ENCODE data around the gene TCTN1. TPM values are rescaled to one million over a fixed set of nuclear protein-coding genes. Genes with fewer than 3 reads are reported as not detected.

Gene TCTN1
- total and polyA plus RNA-seq, 2 of the 13 experiments (the other 11 are each of a cell fraction or from before 2014, with no cell fraction given), result 13.6 to 16.0 TPM

DNA sequence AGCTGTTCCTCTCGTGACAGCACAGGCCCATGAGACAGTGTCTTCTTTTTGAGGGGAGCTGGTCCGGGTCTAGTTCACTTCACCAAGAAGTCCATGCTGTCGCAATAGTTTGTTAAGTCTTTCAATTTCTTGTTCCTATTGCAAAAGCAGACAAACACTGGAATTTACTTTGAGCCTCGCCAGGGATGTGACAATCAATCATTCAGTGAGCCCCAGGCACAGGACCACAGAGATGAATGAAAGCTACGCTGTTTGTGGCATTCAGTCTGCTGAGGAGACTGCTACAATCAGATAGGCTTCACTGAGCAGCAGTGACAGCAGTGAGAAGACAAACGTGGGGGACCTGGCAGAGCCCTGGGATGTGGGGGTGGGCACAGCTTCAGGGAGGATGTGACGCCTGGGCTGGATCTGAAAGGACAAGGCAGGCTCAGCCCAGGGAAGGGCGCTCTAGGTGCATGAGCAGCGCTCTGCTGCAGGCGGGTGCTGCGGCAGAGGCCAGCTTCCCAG, 35.5 kb downstream of the TCTN1 start (continued):
- no peak for TF ChIP-seq IKZF4 (CRISPR knock-in tag; IDR thresholded peaks at IDR 0.05; ENCODE audit: borderline replicate concordance, low read depth, not compliant biosample characterization)
- TF ChIP-seq, protein P1, sequence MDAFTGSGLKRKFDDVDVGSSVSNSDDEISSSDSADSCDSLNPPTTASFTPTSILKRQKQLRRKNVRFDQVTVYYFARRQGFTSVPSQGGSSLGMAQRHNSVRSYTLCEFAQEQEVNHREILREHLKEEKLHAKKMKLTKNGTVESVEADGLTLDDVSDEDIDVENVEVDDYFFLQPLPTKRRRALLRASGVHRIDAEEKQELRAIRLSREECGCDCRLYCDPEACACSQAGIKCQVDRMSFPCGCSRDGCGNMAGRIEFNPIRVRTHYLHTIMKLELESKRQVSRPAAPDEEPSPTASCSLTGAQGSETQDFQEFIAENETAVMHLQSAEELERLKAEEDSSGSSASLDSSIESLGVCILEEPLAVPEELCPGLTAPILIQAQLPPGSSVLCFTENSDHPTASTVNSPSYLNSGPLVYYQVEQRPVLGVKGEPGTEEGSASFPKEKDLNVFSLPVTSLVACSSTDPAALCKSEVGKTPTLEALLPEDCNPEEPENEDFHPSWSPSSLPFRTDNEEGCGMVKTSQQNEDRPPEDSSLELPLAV (CRISPR knock-in tag; conservative IDR thresholded peaks at IDR 0.05; ENCODE audit: low read depth), result no peak
- TF ChIP-seq HOXA9 (CRISPR knock-in tag; IDR thresholded peaks at IDR 0.05; ENCODE audit: borderline replicate concordance), result no peak
- TF ChIP-seq, protein P2, sequence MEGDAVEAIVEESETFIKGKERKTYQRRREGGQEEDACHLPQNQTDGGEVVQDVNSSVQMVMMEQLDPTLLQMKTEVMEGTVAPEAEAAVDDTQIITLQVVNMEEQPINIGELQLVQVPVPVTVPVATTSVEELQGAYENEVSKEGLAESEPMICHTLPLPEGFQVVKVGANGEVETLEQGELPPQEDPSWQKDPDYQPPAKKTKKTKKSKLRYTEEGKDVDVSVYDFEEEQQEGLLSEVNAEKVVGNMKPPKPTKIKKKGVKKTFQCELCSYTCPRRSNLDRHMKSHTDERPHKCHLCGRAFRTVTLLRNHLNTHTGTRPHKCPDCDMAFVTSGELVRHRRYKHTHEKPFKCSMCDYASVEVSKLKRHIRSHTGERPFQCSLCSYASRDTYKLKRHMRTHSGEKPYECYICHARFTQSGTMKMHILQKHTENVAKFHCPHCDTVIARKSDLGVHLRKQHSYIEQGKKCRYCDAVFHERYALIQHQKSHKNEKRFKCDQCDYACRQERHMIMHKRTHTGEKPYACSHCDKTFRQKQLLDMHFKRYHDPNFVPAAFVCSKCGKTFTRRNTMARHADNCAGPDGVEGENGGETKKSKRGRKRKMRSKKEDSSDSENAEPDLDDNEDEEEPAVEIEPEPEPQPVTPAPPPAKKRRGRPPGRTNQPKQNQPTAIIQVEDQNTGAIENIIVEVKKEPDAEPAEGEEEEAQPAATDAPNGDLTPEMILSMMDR (CRISPR knock-in tag; IDR thresholded peaks at IDR 0.05), result peak; percentile 27
- TF ChIP-seq HDAC2 (CRISPR knock-in tag; IDR thresholded peaks at IDR 0.05), result 0 out of 2 replicates have a peak, but pooled peaks have one; percentile 18
- TF ChIP-seq PAF1 (CRISPR knock-in tag; IDR thresholded peaks at IDR 0.05), result no peak
- TF ChIP-seq NFIB (CRISPR knock-in tag; IDR thresholded peaks at IDR 0.05; ENCODE audit: borderline replicate concordance), result no peak
- no peak for TF ChIP-seq ZBTB1 (CRISPR knock-in tag; IDR thresholded peaks at IDR 0.05; ENCODE audit: borderline replicate concordance)
- no peak for TF ChIP-seq ZNF101 (CRISPR knock-in tag; IDR thresholded peaks at IDR 0.05; ENCODE audit: borderline replicate concordance, low read depth)
- no peak for TF ChIP-seq ZNF768 (CRISPR knock-in tag; IDR thresholded peaks at IDR 0.05)
- TF ChIP-seq SOX5 (CRISPR knock-in tag; IDR thresholded peaks at IDR 0.05; ENCODE audit: borderline replicate concordance), result 0 out of 2 replicates have a peak, but pooled peaks have one; percentile 21
- TF ChIP-seq, protein P3, sequence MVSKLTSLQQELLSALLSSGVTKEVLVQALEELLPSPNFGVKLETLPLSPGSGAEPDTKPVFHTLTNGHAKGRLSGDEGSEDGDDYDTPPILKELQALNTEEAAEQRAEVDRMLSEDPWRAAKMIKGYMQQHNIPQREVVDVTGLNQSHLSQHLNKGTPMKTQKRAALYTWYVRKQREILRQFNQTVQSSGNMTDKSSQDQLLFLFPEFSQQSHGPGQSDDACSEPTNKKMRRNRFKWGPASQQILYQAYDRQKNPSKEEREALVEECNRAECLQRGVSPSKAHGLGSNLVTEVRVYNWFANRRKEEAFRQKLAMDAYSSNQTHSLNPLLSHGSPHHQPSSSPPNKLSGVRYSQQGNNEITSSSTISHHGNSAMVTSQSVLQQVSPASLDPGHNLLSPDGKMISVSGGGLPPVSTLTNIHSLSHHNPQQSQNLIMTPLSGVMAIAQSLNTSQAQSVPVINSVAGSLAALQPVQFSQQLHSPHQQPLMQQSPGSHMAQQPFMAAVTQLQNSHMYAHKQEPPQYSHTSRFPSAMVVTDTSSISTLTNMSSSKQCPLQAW (CRISPR knock-in tag; IDR thresholded peaks at IDR 0.05), result no peak
- TF ChIP-seq, protein P4, sequence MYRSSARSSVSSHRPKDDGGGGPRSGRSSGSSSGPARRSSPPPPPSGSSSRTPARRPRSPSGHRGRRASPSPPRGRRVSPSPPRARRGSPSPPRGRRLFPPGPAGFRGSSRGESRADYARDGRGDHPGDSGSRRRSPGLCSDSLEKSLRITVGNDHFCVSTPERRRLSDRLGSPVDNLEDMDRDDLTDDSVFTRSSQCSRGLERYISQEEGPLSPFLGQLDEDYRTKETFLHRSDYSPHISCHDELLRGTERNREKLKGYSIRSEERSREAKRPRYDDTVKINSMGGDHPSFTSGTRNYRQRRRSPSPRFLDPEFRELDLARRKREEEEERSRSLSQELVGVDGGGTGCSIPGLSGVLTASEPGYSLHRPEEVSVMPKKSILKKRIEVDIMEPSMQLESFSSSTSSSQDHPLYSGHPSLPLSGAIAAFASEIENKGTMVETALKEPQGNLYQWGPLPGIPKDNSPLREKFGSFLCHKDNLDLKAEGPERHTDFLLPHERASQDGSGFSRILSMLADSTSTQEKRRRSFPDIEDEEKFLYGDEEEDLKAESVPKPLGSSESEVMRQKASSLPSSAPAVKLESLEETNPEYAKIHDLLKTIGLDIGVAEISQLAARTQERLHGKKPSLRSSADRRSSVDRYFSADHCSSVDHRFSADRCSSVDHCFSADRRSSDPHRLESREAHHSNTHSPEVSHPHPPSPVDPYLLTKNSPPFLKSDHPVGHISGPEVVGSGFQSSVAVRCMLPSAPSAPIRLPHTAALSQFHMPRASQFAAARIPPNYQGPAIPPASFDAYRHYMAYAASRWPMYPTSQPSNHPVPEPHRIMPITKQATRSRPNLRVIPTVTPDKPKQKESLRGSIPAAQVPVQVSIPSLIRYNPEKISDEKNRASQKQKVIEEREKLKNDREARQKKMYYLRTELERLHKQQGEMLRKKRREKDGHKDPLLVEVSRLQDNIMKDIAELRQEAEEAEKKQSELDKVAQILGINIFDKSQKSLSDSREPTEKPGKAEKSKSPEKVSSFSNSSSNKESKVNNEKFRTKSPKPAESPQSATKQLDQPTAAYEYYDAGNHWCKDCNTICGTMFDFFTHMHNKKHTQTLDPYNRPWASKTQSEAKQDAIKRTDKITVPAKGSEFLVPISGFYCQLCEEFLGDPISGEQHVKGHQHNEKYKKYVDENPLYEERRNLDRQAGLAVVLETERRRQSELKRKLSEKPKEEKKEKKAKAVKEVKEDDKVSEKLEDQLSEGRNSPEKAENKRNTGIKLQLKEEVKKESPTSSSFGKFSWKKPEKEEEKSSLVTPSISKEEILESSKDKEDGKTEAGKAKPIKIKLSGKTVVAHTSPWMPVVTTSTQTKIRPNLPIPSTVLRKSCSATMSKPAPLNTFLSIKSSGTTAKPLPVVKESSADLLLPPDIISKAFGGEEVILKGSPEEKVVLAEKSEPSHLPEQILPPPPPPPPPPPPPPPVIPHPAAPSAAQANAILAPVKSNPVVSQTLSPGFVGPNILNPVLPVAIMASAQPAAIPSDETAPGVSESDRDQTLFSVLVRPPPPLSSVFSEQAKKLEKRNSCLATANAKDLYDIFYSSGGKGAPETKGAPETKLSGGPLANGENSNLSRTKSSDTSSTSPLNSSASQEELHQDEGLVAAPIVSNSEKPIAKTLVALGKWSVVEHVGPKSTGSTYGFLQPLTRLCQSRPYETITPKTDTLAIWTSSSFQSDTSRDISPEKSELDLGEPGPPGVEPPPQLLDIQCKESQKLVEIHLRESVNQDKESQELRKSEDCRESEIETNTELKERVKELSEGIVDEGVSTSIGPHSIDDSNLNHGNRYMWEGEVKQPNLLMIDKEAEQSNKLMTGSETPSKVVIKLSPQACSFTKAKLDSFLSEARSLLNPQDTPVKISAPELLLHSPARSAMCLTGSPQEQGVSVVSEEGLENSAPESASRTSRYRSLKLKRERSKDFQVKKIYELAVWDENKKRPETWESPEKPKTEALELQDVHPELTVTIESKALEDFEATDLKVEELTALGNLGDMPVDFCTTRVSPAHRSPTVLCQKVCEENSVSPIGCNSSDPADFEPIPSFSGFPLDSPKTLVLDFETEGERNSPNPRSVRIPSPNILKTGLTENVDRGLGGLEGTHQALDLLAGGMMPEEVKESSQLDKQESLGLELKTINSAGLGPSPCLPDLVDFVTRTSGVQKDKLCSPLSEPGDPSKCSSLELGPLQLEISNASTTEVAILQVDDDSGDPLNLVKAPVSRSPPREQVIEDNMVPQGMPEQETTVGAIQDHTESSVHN (CRISPR knock-in tag; IDR thresholded peaks at IDR 0.05), result no peak
- TF ChIP-seq GLI4 (CRISPR knock-in tag; IDR thresholded peaks at IDR 0.05; ENCODE audit: borderline replicate concordance), result no peak
